Subcutaneous abdominal adipose tissue (tissue), 5 donors: ENCODE measurements around the gene SLC7A1.

ENCODE experiments used
- H3K27ac ChIP-seq: one replicate; pipeline ENCODE4 v1.7.0; 2013; ENCODE audit warnings: low read depth, mild to moderate bottlenecking, inconsistent platforms, low read length, moderate library complexity
- H3K27me3 ChIP-seq, 5 donors: one replicate each; pipeline ENCODE4 v1.7.0; 2013; ENCODE audit warnings: low read length in 5 of 5, inconsistent platforms in 1 of 5; ENCODE audit not compliant: control insufficient read depth in 5 of 5, insufficient read depth in 4 of 5
- H3K36me3 ChIP-seq, 5 donors: one replicate each; pipeline ENCODE4 v1.7.0; 2013; ENCODE audit warnings: low read length in 5 of 5; ENCODE audit not compliant: control insufficient read depth in 5 of 5, insufficient read depth in 5 of 5
- H3K4me1 ChIP-seq, 5 donors: one replicate each; pipeline ENCODE4 v1.7.0; 2013; ENCODE audit warnings: low read length in 5 of 5, mild to moderate bottlenecking in 3 of 5, moderate library complexity in 1 of 5; ENCODE audit not compliant: control insufficient read depth in 5 of 5, insufficient read depth in 5 of 5
- H3K4me3 ChIP-seq, 5 donors: one replicate each; pipeline ENCODE4 v1.7.0; 2013; ENCODE audit warnings: low read length in 5 of 5, low read depth in 1 of 5
- H3K9ac ChIP-seq, 5 donors: one replicate each; pipeline ENCODE4 v1.7.0; 2013; ENCODE audit warnings: low read length in 5 of 5, mild to moderate bottlenecking in 4 of 5, moderate library complexity in 3 of 5
- H3K9me3 ChIP-seq, 5 donors: one replicate each; pipeline ENCODE4 v1.7.0; 2013; ENCODE audit warnings: low read length in 5 of 5; ENCODE audit not compliant: control insufficient read depth in 5 of 5
- donor health status: healthy.
- donor health status: healthy.
- donor health status: healthy.
- donor health status: healthy.
- donor health status: healthy.

Gene SLC7A1

DNA sequence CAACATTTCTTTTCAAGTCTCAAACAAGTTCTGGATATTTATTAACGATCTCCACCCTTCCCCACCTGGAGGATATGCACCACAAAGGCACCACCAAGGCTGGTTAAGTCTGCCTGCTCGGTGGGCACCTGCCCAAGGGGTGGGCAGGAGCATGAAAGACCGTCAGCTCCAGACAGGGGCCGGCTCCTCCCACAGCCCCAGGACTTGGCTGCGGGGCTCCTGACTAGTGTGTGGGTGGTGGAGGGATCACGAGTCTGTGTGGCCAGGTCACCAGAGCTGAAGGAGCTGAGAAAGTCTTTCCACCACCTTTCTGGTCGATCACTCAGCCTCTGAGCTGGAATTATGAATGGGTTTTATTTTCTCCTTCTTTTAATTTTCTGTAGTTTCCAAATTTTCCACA lies 7.8 kb downstream of the SLC7A1 start:
- H3K9ac ChIP-seq = no peak overlapping the region
- peaks cover 0 to 9% (median 0%) of the 10 kb centered on the region in 5 donors for H3K27me3 ChIP-seq
- H3K4me3 ChIP-seq = no peak overlapping the region
- no peaks in the 10 kb centered on the region for H3K36me3 ChIP-seq
- no peak overlapping the region for H3K27ac ChIP-seq
- H3K4me1 ChIP-seq = peaks cover 0 to 2% (median 0%) of the 10 kb centered on the region in 5 donors
- H3K9me3 ChIP-seq = no peaks in the 10 kb centered on the region

DNA sequence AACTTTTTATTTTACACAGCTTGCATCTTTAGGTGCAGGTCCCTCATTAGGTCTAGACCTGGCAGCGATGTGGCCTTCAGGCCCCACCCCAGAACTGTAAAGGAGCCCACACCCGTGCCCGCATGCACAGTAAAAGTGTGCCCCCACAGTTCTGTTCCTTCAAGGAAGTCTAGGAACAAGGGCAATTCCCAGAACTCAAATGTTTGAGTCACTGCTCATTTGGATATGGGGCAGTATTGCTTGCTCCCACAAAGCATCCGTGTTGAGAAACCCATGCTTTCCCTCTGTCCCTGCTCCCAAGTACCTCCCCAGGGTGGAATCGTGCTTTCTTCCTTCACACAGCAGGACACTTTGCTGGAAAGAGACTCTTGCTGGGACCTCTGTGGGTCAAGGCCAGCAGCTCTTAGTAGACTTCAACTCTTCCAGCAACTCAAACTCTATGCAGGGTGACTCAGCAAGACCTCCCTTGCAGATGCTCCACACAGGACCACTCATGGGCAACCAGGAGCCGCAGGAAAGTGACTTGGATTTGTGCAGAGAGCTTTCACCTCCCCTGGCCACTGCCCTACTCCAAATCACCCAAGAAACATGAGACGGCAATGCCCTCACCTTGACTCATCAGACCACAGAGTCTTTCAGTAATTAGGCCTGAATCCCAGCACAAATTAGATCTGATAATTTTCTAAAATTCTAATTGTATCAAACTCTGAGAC lies 12.3 kb downstream of the SLC7A1 start:
- Histone ChIP-seq H3K4me3 (no peak overlapping the region), H3K27ac (no peak overlapping the region), H3K4me1 (peaks cover 3 to 11% (median 9%) of the 10 kb centered on the region in 5 donors), H3K27me3 (peaks cover 0 to 16% (median 0%) of the 10 kb centered on the region in 5 donors), H3K36me3 (no peaks in the 10 kb centered on the region), H3K9ac (no peak overlapping the region), H3K9me3 (no peaks in the 10 kb centered on the region)

DNA sequence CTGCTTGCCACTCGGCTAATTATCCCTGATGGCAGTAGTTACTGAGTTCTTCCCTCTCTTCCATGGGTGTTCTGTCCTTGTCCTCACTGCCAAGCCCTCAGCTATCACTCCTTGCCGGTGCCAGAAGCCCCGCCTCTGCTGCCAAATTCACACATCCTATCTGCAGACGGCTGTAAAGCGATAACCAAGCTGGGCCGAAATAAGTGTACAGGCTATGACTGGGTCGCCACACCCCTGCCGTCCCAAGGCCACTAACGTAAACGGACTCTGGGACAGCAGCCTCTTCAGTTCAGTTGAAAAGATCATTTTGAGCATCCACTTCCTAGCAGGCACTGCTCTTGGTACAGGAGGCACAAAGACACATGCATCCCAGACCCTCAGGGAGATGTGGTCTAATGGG lies 13.3 kb downstream of the SLC7A1 start:
- Histone ChIP-seq H3K27me3 (peaks cover 0 to 16% (median 0%) of the 10 kb centered on the region in 5 donors), H3K4me1 (peaks cover 5 to 21% (median 20%) of the 10 kb centered on the region in 5 donors), H3K4me3 (no peak overlapping the region), H3K9me3 (no peaks in the 10 kb centered on the region), H3K36me3 (no peaks in the 10 kb centered on the region), H3K9ac (no peak overlapping the region), H3K27ac (no peak overlapping the region)

DNA sequence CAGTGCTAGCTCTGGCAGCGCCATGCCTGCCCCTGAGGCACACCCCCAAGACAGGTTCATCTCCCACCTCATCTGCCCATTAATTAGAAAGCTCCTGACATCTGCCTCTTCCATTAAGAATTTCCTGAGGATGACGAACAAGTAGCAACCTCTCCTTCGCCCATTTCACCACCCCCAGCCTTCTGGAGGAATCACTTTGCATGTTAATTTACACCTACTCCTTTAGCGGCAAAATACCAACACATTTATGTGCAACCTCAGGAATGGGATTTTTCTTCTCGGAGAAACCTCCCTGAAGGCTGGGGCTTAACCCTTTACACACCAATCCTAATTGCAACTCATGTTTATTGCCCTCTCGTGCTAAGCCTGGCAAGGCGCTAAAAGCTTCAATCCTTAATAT lies 13.8 kb downstream of the SLC7A1 start:
- peaks cover 0 to 16% (median 0%) of the 10 kb centered on the region in 5 donors for H3K27me3 ChIP-seq
- H3K4me3 ChIP-seq = no peak overlapping the region
- H3K36me3 ChIP-seq = no peaks in the 10 kb centered on the region
- no peak overlapping the region for H3K9ac ChIP-seq
- peaks cover 8 to 26% (median 25%) of the 10 kb centered on the region in 5 donors for H3K4me1 ChIP-seq
- no peaks in the 10 kb centered on the region for H3K9me3 ChIP-seq
- H3K27ac ChIP-seq = no peak overlapping the region

DNA sequence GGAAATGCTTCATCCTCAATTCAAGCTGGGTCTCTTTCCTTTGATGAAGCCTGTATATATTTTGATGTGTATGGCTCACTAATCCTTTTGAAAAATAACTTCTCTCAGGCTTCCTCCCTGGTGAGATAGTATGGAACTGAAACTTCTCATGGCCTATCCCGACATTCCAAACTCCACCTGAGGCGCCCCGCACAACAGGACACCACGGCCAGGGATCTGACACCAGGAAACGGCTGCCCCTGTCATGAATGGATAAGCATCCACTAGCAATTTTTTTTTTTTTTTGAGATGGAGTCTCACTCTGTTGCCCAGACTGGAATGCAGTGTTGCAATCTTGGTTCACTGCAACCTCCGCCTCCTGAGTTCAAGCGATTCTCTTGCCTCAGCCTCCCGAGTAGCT lies 16.4 kb downstream of the SLC7A1 start:
- Histone ChIP-seq H3K4me1 (peaks cover 6 to 29% (median 27%) of the 10 kb centered on the region in 5 donors), H3K4me3 (no peak overlapping the region), H3K27ac (no peak overlapping the region), H3K9me3 (no peaks in the 10 kb centered on the region), H3K27me3 (peaks cover 0 to 16% (median 0%) of the 10 kb centered on the region in 5 donors), H3K9ac (no peak overlapping the region), H3K36me3 (no peaks in the 10 kb centered on the region)

DNA sequence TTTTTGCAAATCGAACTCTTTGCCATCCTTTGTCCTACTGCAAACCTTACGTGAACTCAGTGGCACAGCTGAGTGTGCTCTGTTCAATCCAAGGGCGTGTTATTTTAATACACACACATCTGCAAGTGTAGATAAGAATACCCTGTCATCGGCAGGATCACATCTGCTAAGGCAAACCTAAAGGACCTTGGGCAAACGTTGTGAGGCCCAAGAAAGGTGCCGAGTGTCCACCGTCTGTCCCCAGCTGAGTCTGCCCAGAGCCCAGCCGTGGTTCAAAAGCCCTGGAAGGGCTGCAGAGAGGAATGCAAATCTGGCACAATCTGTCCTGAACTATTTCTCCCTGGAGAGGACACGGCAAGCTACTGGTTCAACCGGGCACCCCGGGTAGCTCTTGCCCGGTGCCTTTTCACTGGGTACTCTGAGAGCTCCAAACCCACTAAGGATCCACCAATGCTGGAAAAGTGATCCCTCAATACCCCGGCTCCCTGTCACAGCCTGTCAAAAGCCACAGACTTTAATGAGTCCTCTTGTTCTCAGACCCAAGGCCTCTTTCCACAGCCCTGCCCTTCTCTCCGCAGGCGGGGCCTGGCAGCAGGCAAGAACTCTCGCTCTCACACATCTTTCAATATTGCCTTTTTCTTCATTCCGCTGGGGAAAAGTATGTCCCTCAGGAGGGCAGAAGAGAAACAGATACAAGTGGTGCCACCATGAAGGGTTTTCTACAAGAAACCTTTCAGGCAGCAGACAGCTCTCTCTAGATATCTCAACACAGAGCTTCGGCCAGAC lies 17.0 kb downstream of the SLC7A1 start:
- no peaks in the 10 kb centered on the region for H3K9me3 ChIP-seq

DNA sequence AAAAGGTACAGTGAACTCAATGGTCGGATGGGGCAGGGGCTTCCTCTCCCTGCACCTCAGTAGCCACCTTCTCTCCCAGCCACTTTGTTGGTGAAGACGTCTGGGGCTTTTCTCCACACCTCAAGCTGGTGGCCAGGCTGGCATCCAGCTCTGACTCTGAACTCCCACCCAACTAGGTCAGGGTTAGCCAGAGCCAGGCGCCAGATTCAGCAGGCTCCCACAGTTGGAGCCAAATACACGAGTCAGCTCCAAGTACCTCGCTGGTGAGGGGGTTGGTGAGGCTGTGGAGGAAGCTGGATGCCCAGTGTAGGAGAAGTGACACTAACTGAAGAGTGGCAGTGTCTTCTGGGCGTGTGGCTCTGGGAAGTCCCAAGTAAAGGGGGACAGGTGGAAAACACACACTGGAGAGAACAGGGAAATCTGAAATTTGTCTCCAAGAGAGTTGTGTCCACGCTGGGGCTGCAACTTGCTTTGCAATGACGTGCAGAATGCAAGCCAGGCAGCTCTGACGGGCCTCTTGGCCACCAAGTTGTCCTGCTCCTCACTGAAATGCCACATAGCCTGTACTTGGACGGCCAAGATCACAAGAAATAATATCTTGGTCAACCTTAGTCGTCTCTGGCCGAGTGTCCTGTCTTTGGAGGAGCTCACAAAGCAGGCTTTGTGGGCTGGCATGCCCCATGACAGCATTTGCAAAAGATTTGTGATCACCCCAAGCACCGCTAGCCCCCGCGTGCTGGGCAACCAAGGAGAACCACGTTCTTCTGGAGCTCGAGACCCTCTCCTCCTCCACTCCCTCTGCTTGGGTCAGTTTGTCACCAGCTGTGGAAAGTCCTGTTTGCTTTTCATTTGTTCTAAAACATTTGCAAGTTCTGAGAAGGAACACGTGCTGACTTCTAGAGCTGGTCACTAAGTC lies 18.1 kb downstream of the SLC7A1 start:
- no peaks in the 10 kb centered on the region for H3K9me3 ChIP-seq
- peak overlapping the region in 2 of 5 donors; percentile 21 to 29 for H3K4me3 ChIP-seq
- H3K27ac ChIP-seq = no peak overlapping the region
- peaks cover 6 to 34% (median 27%) of the 10 kb centered on the region in 5 donors for H3K4me1 ChIP-seq
- no peaks in the 10 kb centered on the region for H3K36me3 ChIP-seq
- H3K9ac ChIP-seq = no peak overlapping the region
- H3K27me3 ChIP-seq = peaks cover 0 to 5% (median 0%) of the 10 kb centered on the region in 5 donors

More for the DNA sequence above, 17.0 kb downstream of the SLC7A1 start:
- no peak overlapping the region for H3K27ac ChIP-seq
- peaks cover 6 to 29% (median 27%) of the 10 kb centered on the region in 5 donors for H3K4me1 ChIP-seq
- peaks cover 0 to 16% (median 0%) of the 10 kb centered on the region in 5 donors for H3K27me3 ChIP-seq
- H3K9ac ChIP-seq = no peak overlapping the region
- H3K36me3 ChIP-seq = no peaks in the 10 kb centered on the region
- peak overlapping the region in 2 of 5 donors; percentile 6 to 18 for H3K4me3 ChIP-seq

DNA sequence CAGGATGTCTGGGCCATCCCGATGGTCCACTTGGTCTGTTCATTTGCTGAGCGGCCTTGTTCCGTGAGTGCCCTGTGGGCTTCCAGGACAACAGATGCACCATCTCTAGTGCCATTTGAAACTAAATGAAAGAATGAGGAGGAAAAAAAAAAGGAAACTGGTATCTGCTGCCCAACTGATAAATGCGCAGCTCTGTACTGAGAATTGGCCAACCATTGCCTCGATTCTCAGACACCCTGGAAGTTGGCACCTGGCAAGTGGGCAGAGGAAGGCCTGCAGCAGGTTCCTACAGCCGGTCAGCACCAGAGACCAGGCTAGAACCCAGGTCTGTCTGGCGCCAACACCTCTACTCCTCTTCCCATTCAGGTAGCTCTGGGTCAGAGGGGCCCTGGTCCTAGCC lies 18.9 kb downstream of the SLC7A1 start:
- Histone ChIP-seq H3K9me3 (no peaks in the 10 kb centered on the region), H3K9ac (no peak overlapping the region), H3K4me1 (peaks cover 6 to 34% (median 27%) of the 10 kb centered on the region in 5 donors), H3K4me3 (no peak overlapping the region), H3K27me3 (no peaks in the 10 kb centered on the region), H3K36me3 (no peaks in the 10 kb centered on the region), H3K27ac (no peak overlapping the region)

DNA sequence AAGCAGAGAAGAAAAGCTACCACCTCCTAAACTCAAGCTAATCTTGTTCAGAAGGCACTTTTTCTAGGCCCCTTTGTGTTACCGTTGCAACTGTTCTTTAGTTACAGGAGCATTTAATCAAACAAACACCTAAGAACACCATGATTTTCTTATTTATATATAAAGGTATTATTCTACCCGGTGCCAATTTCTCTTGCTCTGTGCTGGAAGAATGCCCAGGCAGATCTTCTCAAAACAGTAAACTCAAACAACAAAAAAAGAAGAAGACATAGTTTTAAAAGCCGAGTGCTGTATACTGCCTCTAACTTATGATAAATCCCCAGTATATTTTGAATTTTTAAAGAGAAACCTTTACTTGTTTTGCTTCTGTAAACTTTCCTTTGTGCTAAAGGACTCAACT lies 20.4 kb downstream of the SLC7A1 start:
- Histone ChIP-seq H3K27ac (no peak overlapping the region), H3K36me3 (no peaks in the 10 kb centered on the region)

More for the DNA sequence above, 20.4 kb downstream of the SLC7A1 start:
- Histone ChIP-seq H3K9me3 (no peaks in the 10 kb centered on the region), H3K9ac (no peak overlapping the region), H3K4me3 (no peak overlapping the region), H3K4me1 (peaks cover 6 to 34% (median 27%) of the 10 kb centered on the region in 5 donors), H3K27me3 (no peaks in the 10 kb centered on the region)
